PC-9 (cell line): ENCODE results near the gene FAM110A. TPM values are rescaled to one million over a fixed set of nuclear protein-coding genes. Genes with fewer than 3 reads are reported as not detected.
A peak's percentile ranks its signal among the peaks of the same experiment; 100 is the strongest.

Experiments
- BruUV-seq: library from RNA; stranded (reverse); fragments of 400-500 nt; replicated peaks from 2 replicates; lab custom pipeline; 2021; lab: Mats Ljungman, UMichigan
- CTCF ChIA-PET: fragments of 300-600 bp; sonication (Branson Sonifier 250); formaldehyde crosslinking; loops from one replicate; lab custom pipeline; 2022; ENCODE audit warnings: antibody characterized with exemption; lab: Charles Lee
- POLR2A ChIA-PET: fragments of 300-600 bp; sonication (Branson Sonifier 250); formaldehyde crosslinking; loops from one replicate; lab custom pipeline; 2022; ENCODE audit warnings: antibody characterized with exemption; ENCODE audit not compliant: unreplicated experiment; lab: Charles Lee
- DNase-seq, 2 experiments: peaks; one replicate each; pipeline versions ENCODE4 v3.0.0 to v3.0.0-alpha.2; 2015 to 2022; ENCODE audit warnings: mixed read lengths in 1 of 2
- H2AFZ ChIP-seq: fragments of 200-600 bp; sonication (generic); 2 replicates; pipeline ENCODE4 v1.8.1; 2017; ENCODE audit warnings: antibody characterized with exemption
- H3F3A ChIP-seq: fragments of 200-600 bp; sonication (generic); 2 replicates; pipeline ENCODE4 v1.8.1; 2017; ENCODE audit warnings: antibody characterized with exemption, mild to moderate bottlenecking, low read depth; ENCODE audit not compliant: insufficient read depth
- H3K27ac ChIP-seq: fragments of 200-600 bp; sonication (generic); 2 replicates; pipeline ENCODE4 v1.6.1; 2016; ENCODE audit warnings: mixed run types
- H3K27me3 ChIP-seq: fragments of 200-600 bp; sonication (generic); 2 replicates; pipeline ENCODE4 v1.6.1; 2016; ENCODE audit warnings: low read depth, mixed run types; ENCODE audit not compliant: insufficient read depth
- H3K36me3 ChIP-seq: fragments of 200-600 bp; sonication (generic); 2 replicates; pipeline ENCODE4 v1.6.1; 2016; ENCODE audit warnings: low read depth, mixed run types
- H3K4me1 ChIP-seq: fragments of 200-600 bp; sonication (generic); replicated peaks from 2 replicates; pipeline ENCODE4 v1.6.1; 2016; ENCODE audit warnings: mixed run types; ENCODE audit not compliant: insufficient read depth
- H3K4me2 ChIP-seq: fragments of 200-600 bp; sonication (generic); 2 replicates; pipeline ENCODE4 v1.6.1; 2017; ENCODE audit warnings: mixed run types
- H3K4me3 ChIP-seq: fragments of 200-600 bp; sonication (generic); 2 replicates; pipeline ENCODE4 v1.6.1; 2016; ENCODE audit warnings: mixed run types
- H3K79me2 ChIP-seq: fragments of 200-600 bp; sonication (generic); 2 replicates; pipeline ENCODE4 v1.6.1; 2017; ENCODE audit warnings: low read depth, mixed run types
- H3K9me2 ChIP-seq: fragments of 200-600 bp; sonication (generic); 2 replicates; pipeline ENCODE4 v1.8.1; 2017; ENCODE audit warnings: mild to moderate bottlenecking; ENCODE audit not compliant: insufficient read depth
- H3K9me3 ChIP-seq: fragments of 200-600 bp; sonication (generic); 2 replicates; pipeline ENCODE4 v1.8.1; 2016; ENCODE audit warnings: low read depth; ENCODE audit not compliant: insufficient read depth
- H4K20me1 ChIP-seq: fragments of 200-600 bp; sonication (generic); 2 replicates; pipeline ENCODE4 v1.8.1; 2017; ENCODE audit not compliant: insufficient read depth
- CTCF ChIP-seq: fragments of 200-600 bp; sonication (generic); conservative IDR thresholded peaks from 2 replicates; pipeline ENCODE4 v1.6.1; 2017; ENCODE audit warnings: mixed run types, antibody characterized with exemption, mild to moderate bottlenecking, moderate library complexity
- EZH2 ChIP-seq: fragments of 200-600 bp; sonication (generic); IDR thresholded peaks from 2 replicates; pipeline ENCODE4 v1.8.0; 2017; ENCODE audit warnings: antibody characterized with exemption, low read depth
- intact Hi-C: fragments of 100-400 bp; cut with micrococcal nuclease; formaldehyde crosslinking; loops from one replicate; pipeline ENCODE4 v1.10.0; 2022; ENCODE audit not compliant: unreplicated experiment
- total RNA-seq: library from RNA; stranded (reverse); gene quantifications from 2 replicates; pipeline ENCODE4 v1.2.3, GENCODE V29; 2021

Gene FAM110A
- total RNA-seq, 1 experiment from 2014 or later: 30.8 TPM

- Histone ChIP-seq H3K4me1 (peaks cover 28% of the 10 kb centered on the region), H3K4me2 (no peak overlapping the region), H3K4me3 (no peak overlapping the region), H2AFZ (no peak overlapping the region), H4K20me1 (no peaks in the 10 kb centered on the region), H3K36me3 (no peaks in the 10 kb centered on the region), H3K27me3 (no peaks in the 10 kb centered on the region), H3K27ac (peak overlapping the region; percentile 83), H3K9me2 (no peaks in the 10 kb centered on the region), H3F3A (peaks cover 14% of the 10 kb centered on the region; the same call in 1 of the 2 replicates), H3K9me3 (no peaks in the 10 kb centered on the region), H3K79me2 (0 out of 2 replicates have a peak, but pooled peaks cover 1% of the 10 kb centered on the region)
- ChIA-PET POLR2A (no interaction called here), CTCF (no interaction called here)
- no peak for TF ChIP-seq EZH2
- TF ChIP-seq CTCF: no peak
- BruUV-seq: no TSS peak
- no peak for DNase-seq
- intact Hi-C loops: no loop called here
These were observed 4.5 kb upstream of the FAM110A start for GRCh38 chr20:828987-829386.

GRCh38 chr20:829551-829950, 4.0 kb upstream of the FAM110A start:
- Histone ChIP-seq H3K4me1 (peaks cover 32% of the 10 kb centered on the region), H3K9me3 (no peaks in the 10 kb centered on the region), H3K27ac (peak overlapping the region; percentile 83), H4K20me1 (no peaks in the 10 kb centered on the region), H3K79me2 (0 out of 2 replicates have a peak, but pooled peaks cover 7% of the 10 kb centered on the region), H3K4me2 (peak overlapping the region; percentile 24; the same call in 1 of the 2 replicates), H3K36me3 (no peaks in the 10 kb centered on the region), H3F3A (peaks cover 14% of the 10 kb centered on the region; the same call in 1 of the 2 replicates), H3K4me3 (no peak overlapping the region), H2AFZ (no peak overlapping the region), H3K9me2 (no peaks in the 10 kb centered on the region), H3K27me3 (no peaks in the 10 kb centered on the region)
- intact Hi-C loops: no loop called here
- TF ChIP-seq EZH2: no peak
- TF ChIP-seq CTCF: no peak
- BruUV-seq: no TSS peak
- peak in 1 of 2 experiments; percentile 67 for DNase-seq
- CTCF ChIA-PET: interaction anchor here (0.6 to 0.7 kb wide), 2 partner anchors 27 to 130 kb away, joined by 5 to 9 read pairs; no protein-coding TSS in a partner anchor
- POLR2A ChIA-PET: no interaction called here

GRCh38 chr20:830011-830521, 3.4 kb upstream of the FAM110A start:
- POLR2A ChIA-PET: no interaction called here
- no peaks in the 10 kb centered on the region for H4K20me1 ChIP-seq
- CTCF ChIA-PET: interaction anchor here (0.6 to 0.7 kb wide), 2 partner anchors 26 to 129 kb away, joined by 5 to 9 read pairs; no protein-coding TSS in a partner anchor

More at GRCh38 chr20:830011-830521, 3.4 kb upstream of the FAM110A start:
- Histone ChIP-seq H2AFZ (no peak overlapping the region), H3K27me3 (no peaks in the 10 kb centered on the region), H3K9me2 (no peaks in the 10 kb centered on the region), H3K9me3 (no peaks in the 10 kb centered on the region), H3K27ac (peak overlapping the region; percentile 83), H3K4me2 (peak overlapping the region; percentile 24), H3K36me3 (no peaks in the 10 kb centered on the region), H3K79me2 (0 out of 2 replicates have a peak, but pooled peaks cover 12% of the 10 kb centered on the region), H3F3A (peaks cover 14% of the 10 kb centered on the region; the same call in 1 of the 2 replicates), H3K4me1 (peaks cover 36% of the 10 kb centered on the region), H3K4me3 (no peak overlapping the region)
- peak in 1 of 2 experiments; percentile 76 for DNase-seq
- no TSS peak for BruUV-seq
- TF ChIP-seq EZH2: no peak
- no peak for TF ChIP-seq CTCF
- intact Hi-C loops: no loop called here
